ENCODE measurements around the gene PEA15.

The PEA15 gene

GRCh38 chr1:160187407-160187806 is 17.8 kb upstream of the PEA15 start:
- no peak for ATAC-seq
- no peak for TF ChIP-seq CSDC2 (CRISPR knock-in tag; IDR thresholded peaks at IDR 0.05)
- TF ChIP-seq ZFP30 (CRISPR knock-in tag; IDR thresholded peaks at IDR 0.05), result no peak
- no peak for TF ChIP-seq BACH2 (CRISPR knock-in tag; IDR thresholded peaks at IDR 0.05; ENCODE audit: borderline replicate concordance)
- TF ChIP-seq CREB5 (CRISPR knock-in tag; IDR thresholded peaks at IDR 0.05; ENCODE audit: low read depth), result no peak
- TF ChIP-seq TSHZ2 (CRISPR knock-in tag; IDR thresholded peaks at IDR 0.05), result no peak
- TF ChIP-seq TOX (CRISPR knock-in tag; IDR thresholded peaks at IDR 0.05; ENCODE audit: borderline replicate concordance), result no peak
- no peak for TF ChIP-seq TCF4 (CRISPR knock-in tag; IDR thresholded peaks at IDR 0.05; ENCODE audit: borderline replicate concordance)
- no peak for TF ChIP-seq ESRRG (CRISPR knock-in tag; IDR thresholded peaks at IDR 0.05)

- TF ChIP-seq ZNF70 (CRISPR knock-in tag; IDR thresholded peaks at IDR 0.05) (no peak), ZC3H10 (CRISPR knock-in tag; IDR thresholded peaks at IDR 0.05) (no peak), POU6F1 (CRISPR knock-in tag; IDR thresholded peaks at IDR 0.05; ENCODE audit: borderline replicate concordance, low read depth) (no peak), CSDC2 (CRISPR knock-in tag; IDR thresholded peaks at IDR 0.05) (no peak), GLIS3 (CRISPR knock-in tag; IDR thresholded peaks at IDR 0.05) (no peak), SNAI2 (CRISPR knock-in tag; IDR thresholded peaks at IDR 0.05) (no peak), ISL1 (CRISPR knock-in tag; IDR thresholded peaks at IDR 0.05) (no peak), RARB (CRISPR knock-in tag; IDR thresholded peaks at IDR 0.05) (no peak), ZNF565 (CRISPR knock-in tag; conservative IDR thresholded peaks at IDR 0.05; ENCODE audit: low read depth) (no peak), ARNTL (CRISPR knock-in tag; IDR thresholded peaks at IDR 0.05; ENCODE audit: borderline replicate concordance, low read depth) (no peak), TCF4 (CRISPR knock-in tag; IDR thresholded peaks at IDR 0.05; ENCODE audit: borderline replicate concordance) (no peak), TOX (CRISPR knock-in tag; IDR thresholded peaks at IDR 0.05; ENCODE audit: borderline replicate concordance) (no peak), BACH2 (CRISPR knock-in tag; IDR thresholded peaks at IDR 0.05; ENCODE audit: borderline replicate concordance) (no peak), CREB5 (CRISPR knock-in tag; IDR thresholded peaks at IDR 0.05; ENCODE audit: low read depth) (no peak), TSHZ2 (CRISPR knock-in tag; IDR thresholded peaks at IDR 0.05) (no peak), ZNF8 (CRISPR knock-in tag; IDR thresholded peaks at IDR 0.05) (no peak)
- ATAC-seq, result no peak
These were observed 16.8 kb upstream of the PEA15 start for GRCh38 chr1:160188341-160188740.
